GM18951 (cell line): ENCODE results near the gene GRIA4.

ENCODE experiments used
- POLR2A ChIP-seq: IDR thresholded peaks from 4 replicates; pipeline ENCODE4 v1.6.1; 2011; ENCODE audit warnings: mild to moderate bottlenecking; ENCODE audit not compliant: insufficient read length, insufficient read depth; ENCODE audit errors: extremely low read depth
- in situ Hi-C: fragments of 300-500 bp; cut with MboI; formaldehyde crosslinking; loops from one replicate; pipeline ENCODE4 v1.12.0; 2022; ENCODE audit warnings: low sequenced_read_pairs, mixed read lengths, inconsistent platforms; ENCODE audit not compliant: unreplicated experiment

The GRIA4 gene

DNA sequence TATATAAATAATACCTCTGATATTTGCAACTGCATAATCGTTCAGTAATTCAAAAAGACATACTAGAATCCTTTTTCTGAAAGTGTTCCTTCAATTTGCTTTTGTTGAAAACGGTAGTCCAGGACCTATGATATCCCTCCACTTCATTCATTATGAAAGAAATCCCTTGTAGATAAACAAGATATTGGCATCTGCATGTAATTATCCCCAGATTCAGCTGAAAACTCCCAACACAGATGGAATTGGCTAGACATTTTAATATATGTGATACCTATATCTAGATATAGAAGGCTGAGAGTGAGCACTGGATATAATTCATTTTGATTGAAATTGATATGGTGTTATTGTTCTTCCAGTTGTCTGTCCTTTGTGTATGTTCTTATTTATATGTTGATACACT is 302.8 kb downstream of the GRIA4 start:
- in situ Hi-C loops, result no loop called here
- TF ChIP-seq POLR2A, result no peak

DNA sequence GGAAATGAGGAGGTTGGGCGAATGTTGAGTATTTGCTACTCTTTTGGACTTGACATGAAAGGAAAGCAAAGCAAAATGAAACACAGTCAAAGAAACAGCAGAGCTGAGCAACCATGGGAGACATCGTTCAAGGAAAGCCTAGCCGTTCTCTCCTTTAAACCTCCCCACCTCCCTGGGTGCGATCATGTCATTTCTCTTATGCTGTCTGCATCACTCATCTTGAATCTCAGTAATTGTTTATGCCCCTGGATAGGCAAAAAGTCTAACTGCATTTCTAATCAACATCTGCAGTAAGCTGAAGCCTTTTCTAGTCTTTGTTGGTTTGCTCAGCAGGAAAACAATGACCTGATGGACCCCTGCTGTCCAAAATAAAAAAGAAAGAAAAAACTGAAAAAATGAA is 305.1 kb downstream of the GRIA4 start:
- no peak for TF ChIP-seq POLR2A
- in situ Hi-C loops, result no loop called here

DNA sequence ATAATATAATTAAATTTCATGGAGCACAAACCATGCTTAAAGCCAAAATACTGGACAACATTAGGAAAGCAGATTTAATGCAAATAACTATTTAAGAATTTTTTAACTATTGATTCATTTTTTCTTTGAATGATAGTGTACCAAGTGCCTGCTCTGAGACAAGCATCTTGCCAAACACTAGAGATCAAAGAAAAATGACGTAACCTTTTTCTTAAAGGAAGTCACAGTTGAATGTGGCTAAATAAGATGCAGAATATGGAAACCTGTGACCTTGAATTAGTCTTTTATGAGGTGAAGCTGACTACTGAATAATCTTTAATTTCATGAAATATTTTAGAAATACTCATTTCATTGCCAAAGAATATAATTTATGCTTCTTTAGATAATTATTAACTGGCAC is 308.2 kb downstream of the GRIA4 start:
- no peak for TF ChIP-seq POLR2A
- in situ Hi-C loops, result no loop called here

DNA sequence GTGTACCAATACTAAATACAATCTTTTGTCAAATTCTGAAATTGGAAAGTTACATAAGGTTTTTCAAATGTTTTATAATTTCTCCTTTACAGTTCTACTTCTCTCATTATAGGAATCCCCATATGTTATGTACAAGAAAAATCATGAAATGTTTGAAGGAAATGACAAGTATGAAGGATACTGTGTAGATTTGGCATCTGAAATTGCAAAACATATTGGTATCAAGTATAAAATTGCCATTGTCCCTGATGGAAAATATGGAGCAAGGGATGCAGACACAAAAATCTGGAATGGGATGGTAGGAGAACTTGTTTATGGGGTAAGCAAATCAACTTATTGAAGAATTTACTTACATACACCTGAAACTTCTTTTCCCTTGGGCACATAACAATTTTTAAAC is 308.7 kb downstream of the GRIA4 start:
- in situ Hi-C loops, result no loop called here
- TF ChIP-seq POLR2A, result no peak

DNA sequence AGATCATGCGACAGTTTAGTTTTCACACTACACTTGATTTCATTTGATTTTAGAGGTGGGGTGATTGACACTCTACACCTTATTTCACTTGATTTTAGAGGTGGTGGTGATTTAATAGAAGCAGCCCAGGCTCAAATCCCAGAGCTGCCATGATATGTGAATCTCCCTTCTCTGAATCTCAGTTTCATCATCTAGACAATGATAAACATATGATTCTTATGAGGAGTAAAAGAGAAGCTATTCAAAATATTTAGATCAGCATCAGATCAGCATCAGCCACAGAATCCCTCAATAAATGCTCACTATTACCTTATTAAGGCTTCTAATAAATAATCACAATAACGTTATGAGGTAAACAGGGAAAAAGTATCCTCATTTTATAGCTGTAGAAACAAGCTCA is 313.4 kb downstream of the GRIA4 start:
- in situ Hi-C loops, result no loop called here
- TF ChIP-seq POLR2A, result no peak

DNA sequence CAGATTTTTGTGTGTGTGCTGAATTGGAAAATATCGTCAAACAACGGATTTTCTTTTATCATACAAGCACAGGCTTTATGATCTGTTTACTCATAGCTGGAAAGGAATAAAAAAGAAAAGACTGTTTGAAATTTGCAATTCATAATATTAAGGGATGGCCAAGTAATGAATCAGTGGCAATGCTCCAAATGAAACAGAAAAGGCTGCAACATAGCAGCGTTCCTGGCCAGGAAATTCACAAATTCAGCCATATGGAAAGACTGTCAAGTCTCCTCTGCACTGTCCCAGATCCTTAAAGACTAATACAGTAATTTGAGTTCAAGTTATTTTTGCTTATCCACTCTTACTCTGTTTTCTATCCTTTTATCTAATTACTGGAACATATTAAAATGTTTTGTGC is 313.9 kb downstream of the GRIA4 start:
- in situ Hi-C loops, result no loop called here
- no peak for TF ChIP-seq POLR2A

DNA sequence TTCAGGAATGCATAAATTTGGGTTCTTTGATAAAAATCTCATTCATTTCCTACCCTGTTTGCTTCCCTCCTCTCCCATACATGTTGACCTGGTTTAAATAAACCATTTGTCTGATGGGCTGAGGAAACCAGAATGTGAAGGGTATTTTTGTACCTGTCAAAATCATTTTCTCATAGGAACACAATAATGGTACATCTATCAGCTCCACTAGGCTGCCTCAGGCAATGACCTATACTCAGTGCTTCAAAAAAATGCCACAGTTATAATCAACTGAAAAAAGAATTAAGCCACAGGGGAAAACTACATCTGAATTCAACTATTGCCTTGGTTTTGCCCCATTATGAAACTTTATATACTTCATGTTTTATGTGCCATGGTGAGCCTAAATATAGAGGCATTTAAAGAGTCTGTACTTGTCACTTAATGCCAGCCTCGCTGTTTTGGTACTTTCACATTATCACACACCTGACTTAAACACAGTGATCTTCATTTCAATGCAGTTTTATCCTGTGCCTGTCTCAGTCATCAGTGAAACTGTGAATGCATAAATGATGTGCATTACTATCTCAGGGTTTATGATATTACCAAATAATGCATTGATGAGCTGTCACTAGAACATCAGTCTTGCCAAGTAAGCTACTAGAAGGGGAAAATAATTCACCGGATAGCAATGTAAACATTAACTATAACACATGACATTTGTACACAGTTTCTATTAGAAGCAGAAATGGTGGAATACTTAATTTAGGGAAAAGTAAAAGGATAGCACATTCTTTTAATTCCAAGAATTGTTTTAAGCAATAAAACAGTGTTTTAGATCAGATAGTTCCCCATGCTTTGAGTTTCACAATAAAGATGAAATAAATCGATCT is 319.4 kb downstream of the GRIA4 start:
- no peak for TF ChIP-seq POLR2A
- in situ Hi-C loops, result no loop called here

DNA sequence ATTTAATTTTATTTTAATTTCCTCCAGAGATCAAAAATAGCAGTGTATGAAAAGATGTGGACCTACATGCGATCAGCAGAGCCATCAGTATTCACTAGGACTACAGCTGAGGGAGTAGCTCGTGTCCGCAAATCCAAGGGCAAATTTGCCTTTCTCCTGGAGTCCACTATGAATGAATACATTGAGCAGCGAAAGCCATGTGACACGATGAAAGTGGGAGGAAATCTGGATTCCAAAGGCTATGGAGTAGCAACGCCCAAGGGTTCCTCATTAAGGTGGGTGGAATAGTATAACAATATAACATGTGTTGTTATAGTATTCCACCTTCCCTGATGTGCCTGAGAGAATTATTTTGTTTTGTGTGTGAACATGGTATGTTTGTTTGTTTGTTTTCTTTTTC is 323.8 kb downstream of the GRIA4 start:
- no peak for TF ChIP-seq POLR2A
- in situ Hi-C loops, result no loop called here

DNA sequence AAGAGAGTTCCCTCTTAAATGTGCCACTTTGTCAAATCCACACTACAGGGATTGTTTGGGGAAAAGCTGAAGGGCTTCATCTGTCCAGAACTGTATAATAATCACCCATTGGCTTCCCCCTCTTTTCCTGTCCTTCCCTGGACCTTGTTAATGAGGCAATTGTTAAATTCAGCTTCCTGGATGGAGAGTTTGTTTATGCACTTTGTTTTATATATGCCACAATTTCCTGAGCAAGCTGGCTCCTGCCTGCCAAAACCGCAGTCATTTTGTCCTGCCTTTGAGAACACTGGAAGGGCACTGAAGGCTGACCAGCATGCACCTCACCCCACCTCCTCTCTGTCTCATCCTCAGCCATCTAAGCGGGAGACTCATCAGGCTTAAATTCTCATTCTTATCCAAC is 325.9 kb downstream of the GRIA4 start:
- TF ChIP-seq POLR2A, result no peak
- in situ Hi-C loops, result no loop called here

DNA sequence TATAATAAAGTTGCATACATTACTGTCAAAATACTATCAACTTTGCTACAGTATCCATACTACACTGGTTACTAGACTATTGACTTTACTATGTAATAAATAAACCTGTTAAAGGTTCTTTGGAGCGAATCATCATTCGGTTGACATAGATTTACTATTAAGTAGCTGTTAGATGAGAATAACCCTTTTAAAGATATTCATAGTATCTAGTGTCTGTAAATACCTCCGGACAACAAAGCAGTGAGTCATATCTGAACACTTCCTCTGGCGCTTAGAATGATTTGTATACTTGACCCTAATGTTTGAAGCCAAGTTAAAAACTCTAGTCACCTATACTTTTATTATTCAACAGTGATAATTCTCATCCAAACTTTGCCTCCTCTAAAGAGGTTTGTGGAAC is 327.5 kb downstream of the GRIA4 start:
- no peak for TF ChIP-seq POLR2A
- in situ Hi-C loops, result no loop called here

DNA sequence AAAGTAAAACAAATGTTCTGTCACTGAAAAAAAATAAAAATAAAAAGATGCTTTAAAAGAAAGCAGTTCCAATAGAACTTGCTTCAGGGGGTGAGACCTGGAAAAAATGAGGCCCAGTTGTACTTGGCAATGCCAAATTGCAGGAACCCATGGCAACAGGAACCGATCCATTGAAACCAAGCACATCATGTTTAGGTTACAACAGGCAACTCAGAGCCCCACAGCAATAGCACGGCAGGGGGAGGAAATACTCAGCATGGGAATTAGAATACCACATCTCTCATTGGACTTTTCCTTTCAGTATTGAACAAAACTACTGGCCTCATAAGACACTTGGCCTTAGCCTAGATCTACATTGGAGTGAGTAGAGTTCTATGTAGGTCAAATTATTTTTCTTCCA is 327.9 kb downstream of the GRIA4 start:
- TF ChIP-seq POLR2A, result no peak
- in situ Hi-C loops, result no loop called here

DNA sequence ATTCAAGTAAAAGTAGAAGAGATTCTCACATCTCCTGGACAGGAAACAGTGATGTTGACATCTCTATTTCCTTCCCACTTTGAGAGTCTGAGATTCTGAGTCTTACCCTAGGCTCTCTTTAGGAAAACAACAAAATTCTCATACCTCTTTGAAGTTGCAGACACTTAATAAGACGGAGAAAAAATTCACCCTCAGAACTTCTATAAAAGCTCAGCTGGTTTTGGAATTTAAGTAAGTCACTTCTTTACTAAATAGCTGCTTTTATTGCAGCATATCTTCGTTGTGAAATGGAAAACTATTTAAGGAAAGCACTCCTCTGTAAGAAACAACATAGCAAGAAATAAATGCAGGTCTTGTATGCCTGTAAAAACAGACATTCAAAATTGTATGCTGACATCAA is 333.0 kb downstream of the GRIA4 start:
- in situ Hi-C loops, result no loop called here
- TF ChIP-seq POLR2A, result no peak

DNA sequence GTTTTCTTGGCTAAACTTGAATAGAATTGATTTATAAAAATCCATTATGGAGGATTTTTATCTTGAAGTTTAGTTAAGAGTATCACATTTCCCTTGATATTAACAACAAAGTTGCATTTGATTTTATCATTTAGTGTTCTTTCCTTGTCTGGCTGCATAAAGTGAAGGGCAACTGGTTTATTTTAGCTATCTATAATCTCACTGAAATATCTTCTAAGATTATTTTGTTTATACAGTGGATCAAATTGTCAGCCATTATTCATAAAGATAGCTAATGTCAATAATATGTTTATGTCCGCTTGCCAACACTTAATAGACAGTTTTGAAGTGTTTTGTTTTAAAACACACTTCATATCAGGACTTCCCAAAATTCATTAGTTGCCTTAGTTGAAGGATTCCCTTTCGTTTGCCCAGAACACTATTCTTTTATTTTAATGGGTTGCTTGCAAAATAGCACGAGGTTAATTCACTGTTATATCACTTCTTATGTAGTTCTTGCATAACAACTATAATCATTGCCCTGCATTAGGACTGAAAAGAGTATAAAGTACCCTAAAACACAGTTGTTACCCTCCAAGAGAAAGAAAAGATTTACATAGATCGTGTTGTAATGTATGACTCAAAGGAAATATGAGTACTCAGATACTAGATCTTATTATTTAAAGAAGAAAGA is 339.2 kb downstream of the GRIA4 start:
- in situ Hi-C loops, result no loop called here
- TF ChIP-seq POLR2A, result no peak

DNA sequence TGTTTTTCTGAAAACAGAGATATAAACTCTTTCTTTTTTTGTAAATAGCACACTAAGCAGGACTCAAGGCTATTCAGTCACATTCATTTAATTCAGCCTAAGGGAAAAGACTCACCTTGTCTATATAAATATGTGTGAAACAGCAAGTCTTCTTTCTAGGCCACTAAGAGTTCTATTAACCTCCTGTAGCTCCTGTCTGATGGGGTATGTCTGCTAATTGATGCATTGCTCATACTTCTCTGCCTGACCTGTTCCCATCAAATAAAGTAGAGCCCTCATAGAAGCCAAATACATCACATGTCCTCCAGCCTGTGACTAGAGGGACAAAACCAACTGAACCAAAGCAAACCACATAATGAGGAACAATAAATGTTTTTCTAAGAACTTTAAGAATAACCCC is 344.0 kb downstream of the GRIA4 start:
- in situ Hi-C loops, result no loop called here
- no peak for TF ChIP-seq POLR2A

DNA sequence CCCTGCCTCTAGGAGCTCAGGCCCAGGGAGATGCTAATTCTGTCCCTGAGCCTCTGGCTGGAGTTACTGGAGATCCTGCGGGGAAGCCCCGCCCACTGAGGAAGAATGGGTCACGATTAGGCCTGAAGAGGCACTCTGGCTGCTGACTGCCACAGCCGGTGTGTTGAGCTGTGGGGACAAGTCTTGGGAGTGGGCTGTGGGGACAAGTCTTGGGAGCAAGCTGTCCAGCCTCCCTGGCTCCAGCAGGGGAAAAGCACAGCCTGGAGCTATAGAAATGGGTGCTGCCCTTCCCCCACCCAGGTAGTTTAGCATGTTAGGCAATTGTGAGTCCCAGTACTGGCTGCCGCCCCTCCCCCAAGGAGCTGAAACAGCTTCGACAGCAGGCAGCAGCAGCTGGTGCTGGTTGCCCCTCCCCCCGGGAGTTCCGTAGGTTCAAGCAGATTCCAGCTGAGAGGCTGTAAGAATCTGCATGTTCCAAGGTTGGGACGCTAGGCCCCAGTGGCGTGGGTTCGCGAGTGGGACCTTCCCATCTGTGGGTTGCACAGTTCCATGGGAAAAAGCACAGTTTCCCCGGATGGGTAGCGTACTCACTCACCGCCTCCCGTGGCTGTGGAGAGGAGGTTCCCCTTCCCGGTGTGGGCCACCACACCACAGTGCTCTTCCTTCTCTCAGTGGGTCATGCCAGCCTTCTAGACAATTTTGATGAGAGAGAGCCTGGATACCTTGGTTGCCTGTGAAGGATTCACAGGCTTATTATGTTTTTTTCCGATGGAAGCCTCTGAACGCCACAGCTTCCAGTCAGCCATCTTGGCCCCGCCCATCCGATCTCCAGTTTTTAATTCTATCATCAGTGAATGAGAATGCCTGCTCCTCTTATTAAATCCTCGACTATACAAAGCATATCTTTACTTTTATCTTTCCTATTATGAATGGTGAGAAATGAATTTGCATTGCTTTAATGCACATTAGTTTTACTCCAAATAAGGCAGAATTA is 350.7 kb downstream of the GRIA4 start:
- in situ Hi-C loops, result no loop called here
- no peak for TF ChIP-seq POLR2A
